ENCODE results near the gene NT5E.

NT5E gene

DNA sequence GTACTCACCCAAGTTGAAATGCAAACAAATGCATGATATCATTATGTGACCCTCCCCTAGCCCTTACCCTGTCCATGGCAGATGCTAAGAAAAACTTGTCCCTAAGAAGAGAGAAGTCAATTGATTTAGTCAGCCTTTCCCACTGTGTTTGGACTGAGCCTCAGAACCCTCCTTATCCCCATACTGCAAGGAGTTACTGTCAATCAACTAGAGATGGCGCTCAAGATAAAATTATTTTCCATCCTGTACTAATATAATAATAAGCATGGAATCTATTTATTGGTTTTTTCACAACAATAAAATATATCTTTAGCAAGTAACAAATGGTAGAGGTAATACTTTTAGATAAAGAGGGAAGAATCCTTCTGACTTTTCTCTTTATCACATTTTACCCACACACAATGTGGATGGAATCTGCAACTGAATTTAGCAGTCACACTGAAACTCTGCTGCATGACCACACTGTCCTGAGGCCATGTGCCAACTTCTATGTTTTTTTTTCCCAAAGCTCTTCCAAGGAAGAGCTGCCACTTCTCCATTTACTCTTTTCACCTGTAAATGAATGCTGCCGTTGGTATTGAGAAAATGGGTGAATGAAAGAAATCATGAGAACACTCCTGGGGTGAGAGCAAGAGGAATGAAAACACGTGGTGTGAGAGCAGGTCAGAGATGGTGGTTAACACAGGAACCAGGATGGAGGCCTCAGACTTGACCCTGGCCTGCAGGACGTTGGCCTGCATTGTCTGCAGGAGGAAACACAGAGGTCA, 10.5 kb downstream of the NT5E start:
- DNase-seq (ENCODE audit: low read depth) = no peak

GRCh38 chr6:85460921-85461797, 11.3 kb downstream of the NT5E start:
- peak; percentile 28 for DNase-seq (ENCODE audit: low read depth)

DNA sequence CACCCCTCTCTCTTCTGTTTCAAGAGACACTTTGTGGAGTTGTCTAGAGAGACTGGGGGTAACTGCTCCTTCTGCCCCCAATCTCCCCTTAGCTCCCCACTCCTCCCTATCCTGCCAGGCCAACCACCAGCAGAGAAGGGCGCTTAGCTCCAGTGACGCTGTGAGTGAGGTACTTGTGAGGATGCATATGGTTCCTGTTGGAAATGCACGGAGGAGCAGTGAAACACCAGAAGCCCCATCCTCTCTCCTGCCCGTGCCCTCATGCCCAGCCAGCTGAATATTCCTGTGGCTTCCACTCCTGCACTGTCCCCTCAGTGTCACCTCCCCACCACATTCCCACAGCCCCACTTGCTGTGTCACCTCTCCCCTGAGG, 11.9 kb downstream of the NT5E start:
- DNase-seq (ENCODE audit: low read depth) = no peak

GRCh38 chr6:85462673-85463072, 12.8 kb downstream of the NT5E start:
- DNase-seq (ENCODE audit: low read depth) = no peak

DNA sequence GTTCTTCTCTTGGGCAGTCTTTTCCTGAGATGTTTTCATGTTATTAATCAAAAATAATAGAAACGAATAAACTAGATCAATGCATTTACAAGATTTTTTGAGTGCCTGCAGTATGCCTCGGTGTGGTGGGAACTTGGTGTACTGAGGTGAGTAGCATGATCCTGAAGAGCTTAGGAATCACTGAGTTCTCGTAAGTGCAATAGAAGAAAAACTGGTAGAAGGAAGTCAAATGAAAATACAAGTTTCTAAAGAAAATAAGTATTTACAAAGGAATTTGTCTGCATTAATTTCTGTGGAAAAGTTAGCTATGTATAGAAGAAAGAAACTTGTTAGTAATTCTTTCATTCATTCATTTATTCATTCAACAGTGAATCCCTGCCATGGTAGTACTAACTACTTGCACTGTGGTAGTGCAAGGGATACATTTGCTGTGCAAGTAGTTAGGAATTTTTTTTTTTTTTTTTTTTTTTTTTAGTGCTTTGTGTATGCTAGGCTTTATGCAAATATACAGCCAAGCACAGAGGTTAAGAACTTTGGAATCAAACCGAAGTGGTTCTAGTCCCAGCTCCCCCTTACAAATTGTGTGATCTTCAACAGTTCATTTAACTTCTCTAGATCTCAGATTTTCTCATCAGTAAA, 13.9 kb downstream of the NT5E start:
- no peak for DNase-seq (ENCODE audit: low read depth)

- no peak for DNase-seq (ENCODE audit: low read depth)
Measured at GRCh38 chr6:85464260-85464644, 14.4 kb downstream of the NT5E start.

DNA sequence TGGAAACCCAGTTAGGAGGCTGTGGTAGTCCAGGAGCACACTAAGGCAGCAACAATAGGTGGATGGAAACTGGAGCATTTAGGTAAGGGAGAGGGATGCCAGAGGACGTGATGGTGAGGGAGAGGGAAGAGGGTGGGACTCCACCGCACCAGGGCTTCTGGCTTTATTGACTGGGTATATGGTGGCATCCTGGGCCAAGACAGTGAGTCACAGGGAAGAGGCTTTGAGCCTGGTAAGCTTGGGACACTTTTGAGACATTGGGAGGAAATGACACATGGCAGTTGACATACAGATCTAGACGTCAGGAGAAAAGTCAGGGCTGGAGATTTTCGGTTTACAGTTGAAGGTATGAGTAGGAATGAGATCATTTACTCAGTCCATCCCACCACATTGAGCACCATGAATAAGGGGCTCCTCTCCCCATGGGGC, 14.9 kb downstream of the NT5E start:
- DNase-seq (ENCODE audit: low read depth) = no peak

GRCh38 chr6:85465762-85466161, 15.9 kb downstream of the NT5E start:
- DNase-seq (ENCODE audit: low read depth) = no peak

- no peak for DNase-seq (ENCODE audit: low read depth)
Measured at GRCh38 chr6:85468326-85468725, 18.4 kb downstream of the NT5E start.

DNA sequence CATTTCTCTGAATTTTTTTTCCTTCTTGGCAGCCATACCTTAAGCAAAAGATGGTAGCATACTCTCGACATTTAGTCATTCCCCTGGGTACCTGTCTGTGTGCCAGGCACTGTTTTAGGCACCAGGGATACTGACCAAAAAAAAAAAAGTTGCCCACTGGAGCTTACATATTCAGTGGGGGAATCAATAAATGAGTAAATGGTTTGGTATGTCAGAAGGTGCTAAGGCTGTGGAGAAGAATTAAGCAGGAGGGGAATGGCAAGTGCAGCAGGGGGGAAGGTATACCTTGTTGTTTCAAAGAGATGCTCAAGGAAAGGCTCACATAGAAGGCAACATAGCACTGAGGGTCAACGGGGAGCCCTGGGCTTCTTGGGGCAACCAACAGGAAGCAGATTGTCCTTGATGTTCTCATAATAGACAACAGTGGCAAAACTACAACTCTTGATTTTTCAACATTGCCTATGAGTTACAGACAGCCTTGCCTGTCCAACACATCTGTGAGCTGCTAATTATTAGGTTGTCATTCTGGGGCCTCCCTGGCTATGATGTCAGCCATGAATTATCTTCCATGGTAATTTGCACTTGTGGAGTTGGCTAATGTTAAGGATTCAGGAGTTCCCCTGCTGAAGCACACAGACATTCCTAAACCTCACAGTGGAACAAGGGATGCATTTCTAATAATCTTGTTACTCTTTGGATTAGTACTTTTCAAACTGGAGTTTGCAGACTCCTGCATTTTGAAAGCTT, 19.6 kb downstream of the NT5E start:
- no peak for DNase-seq (ENCODE audit: low read depth)

- DNase-seq (ENCODE audit: low read depth) = no peak
Measured at GRCh38 chr6:85470023-85470410, 20.1 kb downstream of the NT5E start.

DNA sequence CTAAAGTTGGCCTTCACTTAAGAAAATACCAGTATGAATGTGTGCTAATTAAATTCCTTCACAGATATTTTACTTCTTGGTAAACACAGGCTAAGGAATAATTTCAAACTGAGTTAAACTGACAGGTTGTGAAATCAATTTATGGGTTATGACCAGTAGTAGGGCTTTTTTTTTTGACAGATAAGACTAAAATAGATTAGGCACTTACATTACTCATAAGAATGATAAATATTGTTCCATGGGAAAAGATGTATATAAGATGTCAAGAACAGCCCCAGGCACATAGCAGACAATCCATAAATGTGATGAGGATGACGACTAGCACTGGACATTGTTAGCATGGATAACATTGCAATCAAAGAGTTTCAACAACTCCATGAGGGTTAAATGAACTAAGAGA, 22.9 kb downstream of the NT5E start:
- DNase-seq (ENCODE audit: low read depth) = no peak

DNA sequence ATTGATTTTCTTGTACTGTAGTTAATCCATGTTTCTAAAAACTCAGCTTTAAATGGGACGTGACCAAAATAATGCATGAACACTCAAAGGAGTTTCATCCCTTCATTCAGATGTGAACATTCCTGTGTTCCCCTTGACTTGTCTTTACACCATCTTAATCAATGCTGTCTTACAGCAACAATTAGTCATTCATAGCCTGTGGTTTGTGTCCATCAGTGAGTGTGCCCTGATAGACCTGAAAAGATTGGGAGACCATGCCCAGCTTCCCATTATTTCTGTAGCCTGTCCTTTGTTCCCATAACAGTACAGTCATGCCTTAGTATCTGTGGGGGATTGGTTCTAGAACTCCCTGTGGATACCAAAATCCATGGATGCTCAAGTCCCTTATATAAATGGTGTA, 23.9 kb downstream of the NT5E start:
- no peak for DNase-seq (ENCODE audit: low read depth)

DNA sequence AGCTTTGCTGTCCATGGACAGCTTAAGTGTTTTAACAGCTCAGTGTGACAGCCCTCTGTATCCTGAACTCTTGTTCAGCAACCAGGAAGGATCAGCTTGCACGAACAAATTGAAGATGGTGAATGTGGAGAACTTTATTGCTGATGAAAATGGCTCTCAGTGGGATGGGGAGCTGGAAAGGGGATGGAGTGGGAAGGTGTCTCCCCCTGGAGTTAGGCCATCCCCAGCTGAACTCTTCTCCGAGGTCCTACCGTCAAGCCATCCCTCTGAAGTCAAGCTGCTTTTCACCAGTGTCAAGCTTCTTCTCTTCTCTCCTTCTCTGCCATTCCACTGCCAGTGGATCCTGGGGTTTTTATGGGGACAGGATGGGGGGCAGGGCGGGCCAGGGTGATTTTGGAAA, 26.6 kb downstream of the NT5E start:
- DNase-seq (ENCODE audit: low read depth) = no peak

DNA sequence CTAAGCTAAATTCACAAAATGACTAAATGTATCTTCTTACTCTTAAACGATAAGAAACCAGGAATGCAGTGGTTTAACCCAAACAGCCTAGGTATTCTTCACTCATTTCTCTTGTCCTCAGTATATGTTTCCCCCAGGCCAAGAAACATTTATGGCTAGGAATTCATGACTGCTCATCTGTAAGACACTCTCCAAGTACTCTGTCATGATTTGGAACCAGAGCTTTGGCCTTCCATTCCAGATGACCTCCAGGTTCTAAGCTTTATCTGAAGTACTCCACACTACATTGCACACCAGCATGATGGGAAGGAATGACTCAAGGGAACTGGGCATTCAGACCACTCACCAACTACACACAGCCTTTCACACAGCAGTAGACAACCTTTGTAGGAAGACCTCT, 29.3 kb downstream of the NT5E start:
- no peak for DNase-seq (ENCODE audit: low read depth)

GRCh38 chr6:85482206-85482904, 32.5 kb downstream of the NT5E start:
- no peak for DNase-seq (ENCODE audit: low read depth)

GRCh38 chr6:85482905-85483700, 33.2 kb downstream of the NT5E start:
- peak; percentile 78 for DNase-seq (ENCODE audit: low read depth)

DNA sequence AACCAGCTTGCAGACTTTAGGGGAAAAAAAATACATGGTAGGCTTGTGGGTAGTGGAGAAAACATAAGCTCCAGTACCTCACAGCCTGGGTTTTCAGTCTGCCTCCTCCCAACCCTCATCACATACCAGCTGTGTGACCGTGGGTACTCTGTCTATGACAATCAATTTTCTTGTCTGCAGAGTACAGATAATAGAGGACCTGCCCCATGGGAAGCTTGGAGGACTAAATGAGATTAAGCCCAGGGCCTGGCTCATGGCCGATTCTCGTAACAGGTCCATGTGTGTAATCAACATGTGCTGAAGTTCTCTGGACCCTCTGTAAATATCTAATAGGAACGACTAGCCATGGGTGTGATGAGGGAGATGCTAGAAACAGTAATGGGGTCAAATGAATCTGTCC, 34.0 kb downstream of the NT5E start:
- no peak for DNase-seq (ENCODE audit: low read depth)

DNA sequence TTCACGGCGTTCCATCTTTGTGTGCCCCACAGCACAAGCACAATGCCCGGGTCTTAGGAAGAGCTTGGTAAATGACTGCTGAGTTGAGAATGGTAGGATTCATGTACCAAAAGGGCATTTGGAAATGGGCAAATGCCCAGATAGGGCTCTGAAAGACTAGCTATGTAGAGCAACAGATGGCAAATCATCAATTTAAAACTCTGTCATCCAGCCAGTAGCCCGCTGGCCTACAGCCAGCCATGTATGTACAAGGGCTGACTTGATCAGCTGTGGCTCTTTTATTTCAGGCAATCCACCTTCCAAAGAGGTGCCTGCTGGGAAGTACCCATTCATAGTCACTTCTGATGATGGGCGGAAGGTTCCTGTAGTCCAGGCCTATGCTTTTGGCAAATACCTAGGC, 35.1 kb downstream of the NT5E start:
- DNase-seq (ENCODE audit: low read depth) = no peak

- DNase-seq (ENCODE audit: low read depth) = no peak
Measured at GRCh38 chr6:85490516-85491248, 40.8 kb downstream of the NT5E start.
